C1 segment of cervical spinal cord (tissue), 14 donors: ENCODE data around the gene PDE7B.

ENCODE experiments used
- DNase-seq, 14 donors: peaks; one replicate each; lab custom pipeline; 2025; lab: John Stamatoyannopoulos, UW

PDE7B gene

GRCh38 chr6:136063096-136063495 lies 211.6 kb downstream of the PDE7B start:
- DNase-seq, result no peak

GRCh38 chr6:136066005-136066404 lies 214.5 kb downstream of the PDE7B start:
- DNase-seq, result no peak

GRCh38 chr6:136067731-136068341 lies 216.3 kb downstream of the PDE7B start:
- DNase-seq, result no peak

- no peak for DNase-seq
Measured at GRCh38 chr6:136069119-136069518, 217.6 kb downstream of the PDE7B start.

- DNase-seq, result no peak
Measured at GRCh38 chr6:136070815-136071214, 219.3 kb downstream of the PDE7B start.

GRCh38 chr6:136072691-136073090 lies 221.2 kb downstream of the PDE7B start:
- no peak for DNase-seq

- DNase-seq, result no peak
Measured at GRCh38 chr6:136073216-136073615, 221.7 kb downstream of the PDE7B start.

- no peak for DNase-seq
Measured at GRCh38 chr6:136076496-136076895, 225.0 kb downstream of the PDE7B start.

GRCh38 chr6:136077834-136078576 lies 226.5 kb downstream of the PDE7B start:
- no peak for DNase-seq

GRCh38 chr6:136079701-136080565 lies 228.4 kb downstream of the PDE7B start:
- DNase-seq, result no peak

- DNase-seq, result no peak
Measured at GRCh38 chr6:136083540-136083939, 232.0 kb downstream of the PDE7B start.

- DNase-seq, result no peak
Measured at GRCh38 chr6:136084403-136084802, 232.9 kb downstream of the PDE7B start.

GRCh38 chr6:136085370-136086115 lies 234.0 kb downstream of the PDE7B start:
- DNase-seq, result no peak

GRCh38 chr6:136086686-136087085 lies 235.2 kb downstream of the PDE7B start:
- DNase-seq, result peak in 4 of 14 donors; percentile 3 to 11 (median 8)

- no peak for DNase-seq
Measured at GRCh38 chr6:136087986-136088385, 236.5 kb downstream of the PDE7B start.

- no peak for DNase-seq
Measured at GRCh38 chr6:136088693-136089092, 237.2 kb downstream of the PDE7B start.

- DNase-seq, result no peak
Measured at GRCh38 chr6:136089876-136090275, 238.4 kb downstream of the PDE7B start.

GRCh38 chr6:136090929-136091328 lies 239.4 kb downstream of the PDE7B start:
- no peak for DNase-seq

- DNase-seq, result no peak
Measured at GRCh38 chr6:136092897-136093296, 241.4 kb downstream of the PDE7B start.

- no peak for DNase-seq
Measured at GRCh38 chr6:136093835-136094234, 242.3 kb downstream of the PDE7B start.

GRCh38 chr6:136094812-136095211 lies 243.3 kb downstream of the PDE7B start:
- no peak for DNase-seq

- no peak for DNase-seq
Measured at GRCh38 chr6:136095986-136096385, 244.5 kb downstream of the PDE7B start.
